H1 (cell line): ENCODE results near the gene DNAJC10.

Experiments used
- CEBPB ChIP-seq: IDR thresholded peaks from 2 replicates; pipeline ENCODE4 v1.6.1; 2012; ENCODE audit warnings: low read depth, low read length
- CREB1 ChIP-seq: IDR thresholded peaks from 2 replicates; pipeline ENCODE4 v1.6.1; 2012; ENCODE audit warnings: inconsistent platforms
- CTCF ChIP-seq, 3 experiments: IDR thresholded peaks; 1 replicate in 2 of 3; 2 replicates in 1 of 3; pipeline versions ENCODE4 v1.5.1 to v1.6.1; 2011; ENCODE audit warnings: low read length in 3 of 3, mild to moderate bottlenecking in 3 of 3, inconsistent platforms in 2 of 3, low read depth in 1 of 3, moderate library complexity in 1 of 3; ENCODE audit not compliant: insufficient read depth in 1 of 3; ENCODE audit errors: control extremely low read depth in 1 of 3
- EGR1 ChIP-seq: IDR thresholded peaks from 2 replicates; pipeline ENCODE4 v1.6.1; 2011; ENCODE audit warnings: low read depth, low read length, borderline replicate concordance
- KDM4A ChIP-seq: IDR thresholded peaks from one replicate; pipeline ENCODE4 v1.7.1; 2012; ENCODE audit warnings: low read depth, mild to moderate bottlenecking, moderate library complexity, low read length, inconsistent platforms; ENCODE audit not compliant: severe bottlenecking
- POLR2A ChIP-seq, 2 experiments: IDR thresholded peaks; 1 replicate in 1 of 2; 2 replicates in 1 of 2; pipeline ENCODE4 v1.6.1; 2011; ENCODE audit warnings: low read depth in 2 of 2, low read length in 2 of 2, mild to moderate bottlenecking in 2 of 2; ENCODE audit errors: control extremely low read depth in 1 of 2
- RAD21 ChIP-seq, 2 experiments: IDR thresholded peaks in 1 of 2; conservative IDR thresholded peaks in 1 of 2; 2 replicates each; pipeline ENCODE4 v1.6.1; 2011; ENCODE audit warnings: low read depth in 2 of 2, low read length in 2 of 2, improper control_type of control experiment in 1 of 2, inconsistent platforms in 1 of 2, mild to moderate bottlenecking in 1 of 2, moderate library complexity in 1 of 2
- RXRA ChIP-seq: IDR thresholded peaks from 2 replicates; pipeline ENCODE4 v1.6.1; 2011; ENCODE audit warnings: low read depth, mild to moderate bottlenecking, low read length, moderate library complexity; ENCODE audit not compliant: insufficient read depth
- SP1 ChIP-seq: IDR thresholded peaks from 2 replicates; pipeline ENCODE4 v1.6.1; 2011; ENCODE audit warnings: low read depth, low read length
- SUZ12 ChIP-seq: fragments of 200-600 bp; sonication (generic); IDR thresholded peaks from 2 replicates; pipeline ENCODE4 v1.6.1; 2012; ENCODE audit warnings: mild to moderate bottlenecking, inconsistent platforms, low read length, moderate library complexity, mixed read lengths
- YY1 ChIP-seq: IDR thresholded peaks from 2 replicates; pipeline ENCODE4 v1.6.1; 2011; ENCODE audit warnings: low read depth, mild to moderate bottlenecking, low read length
- ZNF274 ChIP-seq: IDR thresholded peaks from 2 replicates; pipeline ENCODE4 v1.7.0; 2012; ENCODE audit warnings: low read length, borderline replicate concordance; ENCODE audit errors: extremely low read depth

DNA sequence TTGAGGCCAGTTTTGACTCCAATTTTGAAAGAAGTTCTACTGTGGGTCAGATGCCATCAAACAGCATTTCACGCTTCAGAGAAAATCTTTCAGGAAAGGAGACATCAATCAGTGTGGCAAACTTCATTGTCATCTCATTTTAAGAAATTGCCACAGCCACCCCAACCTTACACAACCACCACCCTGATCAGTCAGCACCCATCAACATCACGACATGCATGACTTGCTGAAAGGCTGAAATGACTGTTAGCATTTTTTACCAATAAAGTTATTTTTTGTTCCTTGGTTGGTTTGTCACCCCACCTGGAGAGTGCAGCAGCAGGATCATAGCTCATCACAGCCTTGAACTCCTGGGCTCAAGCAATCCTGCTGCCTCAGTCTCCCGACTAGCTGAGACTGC is 10.4 kb downstream of the DNAJC10 start:
- no peak for TF ChIP-seq CTCF (IDR thresholded peaks at IDR 0.05; ENCODE audit: control extremely low read depth in 1 of 3, insufficient read depth in 1 of 3, low read depth in 1 of 3, low read length in 3 of 3)
- no peak for TF ChIP-seq RAD21 (IDR thresholded peaks at IDR 0.05 in 1 of 2, conservative IDR thresholded peaks at IDR 0.05 in 1 of 2; ENCODE audit: low read depth in 2 of 2, low read length in 2 of 2)
- no peak for TF ChIP-seq SP1
- TF ChIP-seq POLR2A (IDR thresholded peaks at IDR 0.05; ENCODE audit: control extremely low read depth in 1 of 2, low read depth in 2 of 2, low read length in 2 of 2): no peak
- TF ChIP-seq EGR1: no peak
- TF ChIP-seq RXRA: no peak
- no peak for TF ChIP-seq ZNF274
- TF ChIP-seq KDM4A: no peak
- no peak for TF ChIP-seq SUZ12
- no peak for TF ChIP-seq CEBPB
- no peak for TF ChIP-seq CREB1
- TF ChIP-seq YY1: no peak
